Ascending aorta (tissue), 2 donors: ENCODE measurements around the gene ADH1C. TPM values are rescaled to one million over a fixed set of nuclear protein-coding genes. Genes with fewer than 3 reads are reported as not detected.

Experiments used
- DNase-seq, 2 donors: peaks; one replicate each; pipeline ENCODE4 v3.0.0-alpha.2; 2019; ENCODE audit warnings: low spot score in 2 of 2
- H3K27ac ChIP-seq, 2 donors: fragments of 200-600 bp; sonication (generic); one replicate each; pipeline ENCODE4 v1.5.1; 2016 to 2017; ENCODE audit warnings: mild to moderate bottlenecking in 1 of 2
- H3K27me3 ChIP-seq: fragments of 200-600 bp; sonication (generic); one replicate; pipeline ENCODE4 v1.5.1; 2017
- H3K36me3 ChIP-seq, 2 donors: fragments of 200-600 bp; sonication (generic); one replicate each; pipeline ENCODE4 v1.5.1; 2016
- H3K4me1 ChIP-seq, 2 donors: fragments of 200-600 bp; sonication (generic); one replicate each; pipeline ENCODE4 v1.5.1; 2016 to 2017; ENCODE audit warnings: mild to moderate bottlenecking in 1 of 2
- H3K4me3 ChIP-seq, 2 donors: fragments of 200-600 bp; sonication (generic); one replicate each; pipeline ENCODE4 v1.5.1; 2016 to 2017; ENCODE audit warnings: mild to moderate bottlenecking in 1 of 2
- H3K9me3 ChIP-seq, 2 donors: fragments of 200-600 bp; sonication (generic); one replicate each; pipeline ENCODE4 v1.5.1; 2016
- CTCF ChIP-seq, 3 experiments: fragments of 200-600 bp in 2 of 3; fragments of 450-650 bp in 1 of 3; sonication (generic) in 2 of 3; IDR thresholded peaks; one replicate each; pipeline ENCODE4 v1.5.1; 2016 to 2019; ENCODE audit warnings: antibody characterized with exemption in 3 of 3, mild to moderate bottlenecking in 1 of 3, moderate library complexity in 1 of 3
- intact Hi-C: fragments of 100-400 bp; cut with DNase I; formaldehyde crosslinking; loops from one replicate; pipeline ENCODE4 v1.15.1; 2023
- total RNA-seq: library from RNA; depleted of rRNA; stranded (reverse); fragments of >200 nt; gene quantifications from one replicate; pipeline ENCODE4 v1.1.0, GENCODE V29; 2016

ADH1C gene
- 4.6 TPM for total RNA-seq

- Histone ChIP-seq H3K4me3 (no peak within 1 kb of the TSS), H3K27me3 (no peaks in the 10 kb centered on the region), H3K4me1 (peaks cover 0 to under 1% of the 10 kb centered on the region in 2 donors), H3K27ac (no peak within 1 kb of the TSS), H3K36me3 (no peaks in the 10 kb centered on the region), H3K9me3 (peaks cover 0 to 8% of the 10 kb centered on the region in 2 donors)
- intact Hi-C loops = no loop called here
- no peak for TF ChIP-seq CTCF (IDR thresholded peaks at IDR 0.05)
- no peak for DNase-seq
Observed at GRCh38 chr4:99352602-99353537, at the start of gene ADH1C. ADH1C (minus strand) TSS chr4:99352746; CDS start chr4:99352675, 71 bp downstream.

- no peaks in the 10 kb centered on the region for H3K36me3 ChIP-seq
- H3K27me3 ChIP-seq = no peaks in the 10 kb centered on the region
- H3K4me1 ChIP-seq = peaks cover 7 to 37% of the 10 kb centered on the region in 2 donors
- no peak for TF ChIP-seq CTCF (IDR thresholded peaks at IDR 0.05)
- H3K27ac ChIP-seq = peak overlapping the region; percentile 91 to 94
- intact Hi-C loops = loop anchor here (5.0 to 10.0 kb wide), 3 partner anchors 154 to 316 kb away; partner anchors contain the start of genes ADH5 and TRMT10A
- no peak overlapping the region for H3K4me3 ChIP-seq
- peaks cover 0 to 11% of the 10 kb centered on the region in 2 donors for H3K9me3 ChIP-seq
- no peak for DNase-seq
Observed at GRCh38 chr4:99400831-99401230, 48.3 kb upstream of the ADH1C start.

- Histone ChIP-seq H3K36me3 (no peaks in the 10 kb centered on the region), H3K4me1 (peaks cover 7 to 34% of the 10 kb centered on the region in 2 donors), H3K4me3 (no peak overlapping the region), H3K9me3 (peaks cover 0 to 11% of the 10 kb centered on the region in 2 donors), H3K27me3 (no peaks in the 10 kb centered on the region), H3K27ac (peak overlapping the region; percentile 50 to 91)
- intact Hi-C loops = no loop called here
- TF ChIP-seq CTCF (IDR thresholded peaks at IDR 0.05) = no peak
- DNase-seq = no peak
Observed at GRCh38 chr4:99399017-99399416, 46.5 kb upstream of the ADH1C start.

- TF ChIP-seq CTCF (IDR thresholded peaks at IDR 0.05) = no peak
- no peak overlapping the region for H3K4me3 ChIP-seq
- peaks cover 0 to 26% of the 10 kb centered on the region in 2 donors for H3K9me3 ChIP-seq
- no peaks in the 10 kb centered on the region for H3K36me3 ChIP-seq
- no peaks in the 10 kb centered on the region for H3K27me3 ChIP-seq
- no peak for DNase-seq
- peak overlapping the region; percentile 92 to 95 for H3K27ac ChIP-seq
- intact Hi-C loops = loop anchor here (2.0 kb wide), 2 partner anchors 75 to 95 kb away; partner anchors contain the start of gene ADH1B
- peaks cover 5 to 19% of the 10 kb centered on the region in 2 donors for H3K4me1 ChIP-seq
Observed at GRCh38 chr4:99395595-99396364, 43.2 kb upstream of the ADH1C start.

- Histone ChIP-seq H3K36me3 (no peaks in the 10 kb centered on the region), H3K4me3 (no peak overlapping the region), H3K27me3 (no peaks in the 10 kb centered on the region), H3K4me1 (peaks cover 5 to 19% of the 10 kb centered on the region in 2 donors), H3K9me3 (peaks cover 0 to 34% of the 10 kb centered on the region in 2 donors), H3K27ac (peak overlapping the region; percentile 92 to 95)
- no peak for TF ChIP-seq CTCF (IDR thresholded peaks at IDR 0.05)
- DNase-seq = no peak
- intact Hi-C loops = loop anchor here (2.0 kb wide), 1 partner anchor 74 kb away; the partner anchor contains the start of gene ADH1B
Observed at GRCh38 chr4:99394896-99395295, 42.4 kb upstream of the ADH1C start.
